ENCODE results near the gene RPN2. TPM values are rescaled to one million over a fixed set of nuclear protein-coding genes. Genes with fewer than 3 reads are reported as not detected.

The RPN2 gene
- total and polyA plus RNA-seq, 4 donors = 153 to 241 (median 177) TPM

DNA sequence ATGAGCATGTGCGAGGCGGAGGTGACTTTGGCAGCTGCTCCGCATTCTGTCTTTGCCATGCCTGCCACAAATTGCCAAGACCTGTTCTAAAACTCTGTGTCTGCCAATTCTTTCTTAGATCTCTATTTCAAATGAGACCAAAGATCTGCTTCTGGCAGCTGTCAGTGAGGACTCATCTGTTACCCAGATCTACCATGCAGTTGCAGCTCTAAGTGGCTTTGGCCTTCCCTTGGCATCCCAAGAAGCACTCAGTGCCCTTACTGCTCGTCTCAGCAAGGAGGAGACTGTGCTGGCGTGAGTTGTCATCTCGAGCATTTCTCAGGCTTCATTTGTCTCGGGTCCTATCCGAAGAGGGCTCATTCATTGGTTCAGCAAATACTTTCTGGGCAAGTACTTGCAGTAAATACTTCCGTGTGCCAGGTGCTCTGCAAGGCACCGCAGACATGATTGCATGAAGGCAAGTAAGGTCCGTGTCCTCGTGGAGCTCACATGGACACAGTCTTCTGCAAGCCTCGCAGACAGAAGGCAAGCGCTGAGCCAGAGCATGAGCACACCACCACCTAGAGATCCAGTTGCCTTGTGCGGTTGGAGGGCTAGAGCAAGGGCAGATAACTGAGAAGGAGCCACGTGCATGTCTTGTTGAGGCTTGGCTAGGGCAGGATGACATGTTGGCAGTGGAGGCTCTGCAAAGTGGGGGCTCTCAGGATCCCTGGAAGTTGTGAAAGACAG lies 20.0 kb downstream of the RPN2 start:
- no peak for DNase-seq (ENCODE audit: low spot score)
- Histone ChIP-seq H3K9me3 (ENCODE audit: control insufficient read depth in 4 of 4, low read length in 3 of 4) (no peaks in the 10 kb centered on the region), H3K9ac (ENCODE audit: low read depth in 1 of 2, low read length in 2 of 2) (no peak overlapping the region), H3K27ac (ENCODE audit: low read depth in 1 of 2, low read length in 2 of 2) (no peak overlapping the region), H3K4me1 (ENCODE audit: control insufficient read depth in 4 of 4, insufficient read depth in 4 of 4, low read length in 3 of 4) (peaks cover 0 to 4% (median 3%) of the 10 kb centered on the region in 4 donors), H3K4me3 (ENCODE audit: low read depth in 1 of 3, low read length in 3 of 3) (no peak overlapping the region), H3K36me3 (ENCODE audit: control insufficient read depth in 4 of 4, insufficient read depth in 3 of 4, low read depth in 1 of 4, low read length in 3 of 4) (peaks cover 8 to 35% (median 24%) of the 10 kb centered on the region in 4 donors), H3K27me3 (ENCODE audit: control insufficient read depth in 4 of 4, insufficient read depth in 4 of 4, low read length in 3 of 4) (no peaks in the 10 kb centered on the region)
- WGBS = 89% methylated on average over 16 of the region's 16 CpGs
- TF ChIP-seq FOXA1 (IDR thresholded peaks at IDR 0.05) (no peak), RAD21 (IDR thresholded peaks at IDR 0.05) (no peak), EGR1 (IDR thresholded peaks at IDR 0.05; ENCODE audit: low read depth in 2 of 2) (no peak), RXRA (IDR thresholded peaks at IDR 0.05) (no peak), NR2F2 (IDR thresholded peaks at IDR 0.05) (no peak), SP1 (IDR thresholded peaks at IDR 0.05) (no peak), HNF4A (conservative IDR thresholded peaks at IDR 0.05) (no peak), TAF1 (conservative IDR thresholded peaks at IDR 0.05) (no peak)
- TF ChIP-seq, protein P1, sequence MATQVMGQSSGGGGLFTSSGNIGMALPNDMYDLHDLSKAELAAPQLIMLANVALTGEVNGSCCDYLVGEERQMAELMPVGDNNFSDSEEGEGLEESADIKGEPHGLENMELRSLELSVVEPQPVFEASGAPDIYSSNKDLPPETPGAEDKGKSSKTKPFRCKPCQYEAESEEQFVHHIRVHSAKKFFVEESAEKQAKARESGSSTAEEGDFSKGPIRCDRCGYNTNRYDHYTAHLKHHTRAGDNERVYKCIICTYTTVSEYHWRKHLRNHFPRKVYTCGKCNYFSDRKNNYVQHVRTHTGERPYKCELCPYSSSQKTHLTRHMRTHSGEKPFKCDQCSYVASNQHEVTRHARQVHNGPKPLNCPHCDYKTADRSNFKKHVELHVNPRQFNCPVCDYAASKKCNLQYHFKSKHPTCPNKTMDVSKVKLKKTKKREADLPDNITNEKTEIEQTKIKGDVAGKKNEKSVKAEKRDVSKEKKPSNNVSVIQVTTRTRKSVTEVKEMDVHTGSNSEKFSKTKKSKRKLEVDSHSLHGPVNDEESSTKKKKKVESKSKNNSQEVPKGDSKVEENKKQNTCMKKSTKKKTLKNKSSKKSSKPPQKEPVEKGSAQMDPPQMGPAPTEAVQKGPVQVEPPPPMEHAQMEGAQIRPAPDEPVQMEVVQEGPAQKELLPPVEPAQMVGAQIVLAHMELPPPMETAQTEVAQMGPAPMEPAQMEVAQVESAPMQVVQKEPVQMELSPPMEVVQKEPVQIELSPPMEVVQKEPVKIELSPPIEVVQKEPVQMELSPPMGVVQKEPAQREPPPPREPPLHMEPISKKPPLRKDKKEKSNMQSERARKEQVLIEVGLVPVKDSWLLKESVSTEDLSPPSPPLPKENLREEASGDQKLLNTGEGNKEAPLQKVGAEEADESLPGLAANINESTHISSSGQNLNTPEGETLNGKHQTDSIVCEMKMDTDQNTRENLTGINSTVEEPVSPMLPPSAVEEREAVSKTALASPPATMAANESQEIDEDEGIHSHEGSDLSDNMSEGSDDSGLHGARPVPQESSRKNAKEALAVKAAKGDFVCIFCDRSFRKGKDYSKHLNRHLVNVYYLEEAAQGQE (IDR thresholded peaks at IDR 0.05) = no peak
- TF ChIP-seq, protein P2, sequence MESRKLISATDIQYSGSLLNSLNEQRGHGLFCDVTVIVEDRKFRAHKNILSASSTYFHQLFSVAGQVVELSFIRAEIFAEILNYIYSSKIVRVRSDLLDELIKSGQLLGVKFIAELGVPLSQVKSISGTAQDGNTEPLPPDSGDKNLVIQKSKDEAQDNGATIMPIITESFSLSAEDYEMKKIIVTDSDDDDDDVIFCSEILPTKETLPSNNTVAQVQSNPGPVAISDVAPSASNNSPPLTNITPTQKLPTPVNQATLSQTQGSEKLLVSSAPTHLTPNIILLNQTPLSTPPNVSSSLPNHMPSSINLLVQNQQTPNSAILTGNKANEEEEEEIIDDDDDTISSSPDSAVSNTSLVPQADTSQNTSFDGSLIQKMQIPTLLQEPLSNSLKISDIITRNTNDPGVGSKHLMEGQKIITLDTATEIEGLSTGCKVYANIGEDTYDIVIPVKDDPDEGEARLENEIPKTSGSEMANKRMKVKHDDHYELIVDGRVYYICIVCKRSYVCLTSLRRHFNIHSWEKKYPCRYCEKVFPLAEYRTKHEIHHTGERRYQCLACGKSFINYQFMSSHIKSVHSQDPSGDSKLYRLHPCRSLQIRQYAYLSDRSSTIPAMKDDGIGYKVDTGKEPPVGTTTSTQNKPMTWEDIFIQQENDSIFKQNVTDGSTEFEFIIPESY (IDR thresholded peaks at IDR 0.05) = no peak
- TF ChIP-seq, protein P3, sequence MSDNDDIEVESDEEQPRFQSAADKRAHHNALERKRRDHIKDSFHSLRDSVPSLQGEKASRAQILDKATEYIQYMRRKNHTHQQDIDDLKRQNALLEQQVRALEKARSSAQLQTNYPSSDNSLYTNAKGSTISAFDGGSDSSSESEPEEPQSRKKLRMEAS (IDR thresholded peaks at IDR 0.05) = no peak

DNA sequence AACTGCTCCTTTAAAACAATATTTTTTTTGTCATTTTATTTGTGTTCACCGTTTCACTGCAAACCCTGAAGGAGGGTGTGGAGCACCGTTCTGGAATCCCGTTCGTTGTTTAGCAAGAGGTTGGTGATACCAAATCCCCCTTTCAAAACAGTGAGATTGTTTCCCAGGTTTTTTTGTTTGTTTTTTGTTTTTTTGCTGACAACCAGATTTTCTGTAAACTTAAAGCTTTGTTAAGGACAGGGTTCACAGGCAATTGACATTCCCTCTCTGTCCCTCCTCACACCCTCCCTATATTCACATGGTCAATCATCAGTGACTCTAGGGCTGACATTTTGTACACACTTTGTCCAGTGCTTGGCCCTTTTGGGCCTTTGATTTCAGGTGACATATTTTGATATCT lies 21.2 kb downstream of the RPN2 start:
- no peak overlapping the region for H3K4me3 ChIP-seq (ENCODE audit: low read depth in 1 of 3, low read length in 3 of 3)
- TF ChIP-seq NR2F2 (IDR thresholded peaks at IDR 0.05) = no peak
- TF ChIP-seq SP1 (IDR thresholded peaks at IDR 0.05) = no peak
- TF ChIP-seq TAF1 (conservative IDR thresholded peaks at IDR 0.05) = no peak
- TF ChIP-seq, protein P4, sequence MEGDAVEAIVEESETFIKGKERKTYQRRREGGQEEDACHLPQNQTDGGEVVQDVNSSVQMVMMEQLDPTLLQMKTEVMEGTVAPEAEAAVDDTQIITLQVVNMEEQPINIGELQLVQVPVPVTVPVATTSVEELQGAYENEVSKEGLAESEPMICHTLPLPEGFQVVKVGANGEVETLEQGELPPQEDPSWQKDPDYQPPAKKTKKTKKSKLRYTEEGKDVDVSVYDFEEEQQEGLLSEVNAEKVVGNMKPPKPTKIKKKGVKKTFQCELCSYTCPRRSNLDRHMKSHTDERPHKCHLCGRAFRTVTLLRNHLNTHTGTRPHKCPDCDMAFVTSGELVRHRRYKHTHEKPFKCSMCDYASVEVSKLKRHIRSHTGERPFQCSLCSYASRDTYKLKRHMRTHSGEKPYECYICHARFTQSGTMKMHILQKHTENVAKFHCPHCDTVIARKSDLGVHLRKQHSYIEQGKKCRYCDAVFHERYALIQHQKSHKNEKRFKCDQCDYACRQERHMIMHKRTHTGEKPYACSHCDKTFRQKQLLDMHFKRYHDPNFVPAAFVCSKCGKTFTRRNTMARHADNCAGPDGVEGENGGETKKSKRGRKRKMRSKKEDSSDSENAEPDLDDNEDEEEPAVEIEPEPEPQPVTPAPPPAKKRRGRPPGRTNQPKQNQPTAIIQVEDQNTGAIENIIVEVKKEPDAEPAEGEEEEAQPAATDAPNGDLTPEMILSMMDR (IDR thresholded peaks at IDR 0.05; ENCODE audit: low read depth, low read length, missing input control) = no peak
- no peak for TF ChIP-seq YY1 (IDR thresholded peaks at IDR 0.05)
- no peak for TF ChIP-seq FOXA1 (IDR thresholded peaks at IDR 0.05)
- TF ChIP-seq, protein P1 (IDR thresholded peaks at IDR 0.05) = no peak
- TF ChIP-seq, protein P2 (IDR thresholded peaks at IDR 0.05) = no peak
- TF ChIP-seq, protein P3 (IDR thresholded peaks at IDR 0.05) = no peak
- no peak for TF ChIP-seq FOXA2 (IDR thresholded peaks at IDR 0.05)
- TF ChIP-seq EGR1 (IDR thresholded peaks at IDR 0.05; ENCODE audit: low read depth in 2 of 2) = no peak
- no peak for TF ChIP-seq GABPA (IDR thresholded peaks at IDR 0.05 in 1 of 2, conservative IDR thresholded peaks at IDR 0.05 in 1 of 2)
- no peak for TF ChIP-seq RAD21 (IDR thresholded peaks at IDR 0.05)
- no peak for TF ChIP-seq JUND (IDR thresholded peaks at IDR 0.05)

More for the DNA sequence above, 21.2 kb downstream of the RPN2 start:
- no peak for DNase-seq (ENCODE audit: low spot score)
- Histone ChIP-seq H3K36me3 (ENCODE audit: control insufficient read depth in 4 of 4, insufficient read depth in 3 of 4, low read depth in 1 of 4, low read length in 3 of 4) (peaks cover 12 to 48% (median 35%) of the 10 kb centered on the region in 4 donors), H3K27ac (ENCODE audit: low read depth in 1 of 2, low read length in 2 of 2) (no peak overlapping the region), H3K4me1 (ENCODE audit: control insufficient read depth in 4 of 4, insufficient read depth in 4 of 4, low read length in 3 of 4) (peaks cover 0 to 4% (median 3%) of the 10 kb centered on the region in 4 donors), H3K27me3 (ENCODE audit: control insufficient read depth in 4 of 4, insufficient read depth in 4 of 4, low read length in 3 of 4) (no peaks in the 10 kb centered on the region), H3K9me3 (ENCODE audit: control insufficient read depth in 4 of 4, low read length in 3 of 4) (no peaks in the 10 kb centered on the region), H3K9ac (ENCODE audit: low read depth in 1 of 2, low read length in 2 of 2) (no peak overlapping the region)
- 43% methylated on average over 4 of the region's 4 CpGs for WGBS

Data from liver (tissue), 9 donors.